BE2C (cell line): ENCODE measurements around the gene RPS18.

Experiments used
- DNase-seq: peaks from one replicate; pipeline ENCODE4 v3.0.0-alpha.2; 2020
- H3K27me3 ChIP-seq: fragments of 250-450 bp; sonication (Bioruptor Pico); 2 replicates; pipeline ENCODE4 v1.5.1; 2020; ENCODE audit warnings: mild to moderate bottlenecking
- H3K36me3 ChIP-seq: fragments of 250-450 bp; sonication (Bioruptor Pico); 2 replicates; pipeline ENCODE4 v1.5.1; 2020; ENCODE audit warnings: mild to moderate bottlenecking
- H3K4me1 ChIP-seq: fragments of 250-450 bp; sonication (Bioruptor Pico); 2 replicates; pipeline ENCODE4 v1.5.1; 2020
- H3K4me3 ChIP-seq: 2 replicates; pipeline ENCODE4 v1.5.1; 2011; ENCODE audit warnings: low read depth, low read length
- H3K9me3 ChIP-seq: fragments of 250-450 bp; sonication (Bioruptor Pico); 2 replicates; pipeline ENCODE4 v1.5.1; 2020
- TF ChIP-seq, protein P1 (sequence below): IDR thresholded peaks from 2 replicates; pipeline ENCODE4 v1.5.1; 2012; ENCODE audit warnings: mild to moderate bottlenecking, low read depth, low read length

The RPS18 gene

DNA sequence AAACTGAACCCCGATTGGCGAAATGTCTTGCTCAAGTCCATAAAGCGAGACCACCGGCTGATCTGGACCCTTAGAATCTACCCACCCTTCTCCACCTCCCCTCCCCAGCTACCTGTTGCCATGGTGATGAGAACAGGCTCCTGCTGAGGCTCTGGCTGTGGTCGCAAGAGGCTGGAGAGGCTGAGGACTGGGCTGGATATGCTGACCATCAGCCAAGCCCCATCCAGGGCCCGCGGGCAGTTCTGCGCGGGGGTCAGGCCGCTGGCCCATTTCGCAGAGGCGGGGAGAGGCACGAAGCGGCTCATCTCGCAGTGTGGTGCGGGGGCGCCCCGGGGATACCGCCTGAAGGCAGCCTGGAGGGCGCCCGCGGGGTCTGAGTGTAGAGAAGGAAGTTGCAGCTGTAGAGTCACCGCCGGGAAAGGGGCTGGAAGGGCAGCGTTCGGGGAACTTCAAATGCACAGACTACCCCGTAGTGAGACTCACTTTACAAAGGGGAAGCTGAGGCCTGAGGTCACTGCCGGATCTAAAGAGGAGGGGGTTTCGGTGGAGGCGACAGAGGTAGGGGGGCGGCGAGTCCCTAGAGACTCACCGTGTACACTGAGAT lies 41.3 kb downstream of the RPS18 start:
- Histone ChIP-seq H3K36me3 (no peaks in the 10 kb centered on the region), H3K9me3 (no peaks in the 10 kb centered on the region), H3K4me3 (peak overlapping the region; percentile 91), H3K4me1 (peaks cover 3% of the 10 kb centered on the region; the same call in 1 of the 2 replicates), H3K27me3 (no peaks in the 10 kb centered on the region)
- DNase-seq, result peak; percentile 39
- TF ChIP-seq, protein P1, sequence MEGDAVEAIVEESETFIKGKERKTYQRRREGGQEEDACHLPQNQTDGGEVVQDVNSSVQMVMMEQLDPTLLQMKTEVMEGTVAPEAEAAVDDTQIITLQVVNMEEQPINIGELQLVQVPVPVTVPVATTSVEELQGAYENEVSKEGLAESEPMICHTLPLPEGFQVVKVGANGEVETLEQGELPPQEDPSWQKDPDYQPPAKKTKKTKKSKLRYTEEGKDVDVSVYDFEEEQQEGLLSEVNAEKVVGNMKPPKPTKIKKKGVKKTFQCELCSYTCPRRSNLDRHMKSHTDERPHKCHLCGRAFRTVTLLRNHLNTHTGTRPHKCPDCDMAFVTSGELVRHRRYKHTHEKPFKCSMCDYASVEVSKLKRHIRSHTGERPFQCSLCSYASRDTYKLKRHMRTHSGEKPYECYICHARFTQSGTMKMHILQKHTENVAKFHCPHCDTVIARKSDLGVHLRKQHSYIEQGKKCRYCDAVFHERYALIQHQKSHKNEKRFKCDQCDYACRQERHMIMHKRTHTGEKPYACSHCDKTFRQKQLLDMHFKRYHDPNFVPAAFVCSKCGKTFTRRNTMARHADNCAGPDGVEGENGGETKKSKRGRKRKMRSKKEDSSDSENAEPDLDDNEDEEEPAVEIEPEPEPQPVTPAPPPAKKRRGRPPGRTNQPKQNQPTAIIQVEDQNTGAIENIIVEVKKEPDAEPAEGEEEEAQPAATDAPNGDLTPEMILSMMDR, result no peak

GRCh38 chr6:33313709-33314514 lies 42.0 kb downstream of the RPS18 start, which contains the start of gene TAPBP:
TAPBP (minus strand) TSS chr6:33314078; CDS start chr6:33314041, 37 bp downstream.
- no peaks in the 10 kb centered on the region for H3K27me3 ChIP-seq
- peak; percentile 62 for DNase-seq
- peaks cover 4% of the 10 kb centered on the region for H3K36me3 ChIP-seq
- TF ChIP-seq, protein P1, result no peak
- peaks cover 3% of the 10 kb centered on the region; the same call in 1 of the 2 replicates for H3K4me1 ChIP-seq
- H3K9me3 ChIP-seq, result no peaks in the 10 kb centered on the region
- peak within 1 kb of the TSS; percentile 91 for H3K4me3 ChIP-seq

- no peaks in the 10 kb centered on the region for H3K27me3 ChIP-seq
- peaks cover 10% of the 10 kb centered on the region for H3K36me3 ChIP-seq
- DNase-seq, result no peak
- H3K9me3 ChIP-seq, result no peaks in the 10 kb centered on the region
- TF ChIP-seq, protein P1, result no peak
- H3K4me3 ChIP-seq, result peak overlapping the region; percentile 91
- peaks cover 3% of the 10 kb centered on the region; the same call in 1 of the 2 replicates for H3K4me1 ChIP-seq
Observed at GRCh38 chr6:33314515-33314942, 42.7 kb downstream of the RPS18 start.

- Histone ChIP-seq H3K9me3 (no peaks in the 10 kb centered on the region), H3K36me3 (peaks cover 17% of the 10 kb centered on the region), H3K27me3 (no peaks in the 10 kb centered on the region), H3K4me1 (peaks cover 3% of the 10 kb centered on the region; the same call in 1 of the 2 replicates), H3K4me3 (no peak overlapping the region)
- TF ChIP-seq, protein P1, result no peak
- no peak for DNase-seq
Observed at GRCh38 chr6:33314943-33315792, 43.3 kb downstream of the RPS18 start.

DNA sequence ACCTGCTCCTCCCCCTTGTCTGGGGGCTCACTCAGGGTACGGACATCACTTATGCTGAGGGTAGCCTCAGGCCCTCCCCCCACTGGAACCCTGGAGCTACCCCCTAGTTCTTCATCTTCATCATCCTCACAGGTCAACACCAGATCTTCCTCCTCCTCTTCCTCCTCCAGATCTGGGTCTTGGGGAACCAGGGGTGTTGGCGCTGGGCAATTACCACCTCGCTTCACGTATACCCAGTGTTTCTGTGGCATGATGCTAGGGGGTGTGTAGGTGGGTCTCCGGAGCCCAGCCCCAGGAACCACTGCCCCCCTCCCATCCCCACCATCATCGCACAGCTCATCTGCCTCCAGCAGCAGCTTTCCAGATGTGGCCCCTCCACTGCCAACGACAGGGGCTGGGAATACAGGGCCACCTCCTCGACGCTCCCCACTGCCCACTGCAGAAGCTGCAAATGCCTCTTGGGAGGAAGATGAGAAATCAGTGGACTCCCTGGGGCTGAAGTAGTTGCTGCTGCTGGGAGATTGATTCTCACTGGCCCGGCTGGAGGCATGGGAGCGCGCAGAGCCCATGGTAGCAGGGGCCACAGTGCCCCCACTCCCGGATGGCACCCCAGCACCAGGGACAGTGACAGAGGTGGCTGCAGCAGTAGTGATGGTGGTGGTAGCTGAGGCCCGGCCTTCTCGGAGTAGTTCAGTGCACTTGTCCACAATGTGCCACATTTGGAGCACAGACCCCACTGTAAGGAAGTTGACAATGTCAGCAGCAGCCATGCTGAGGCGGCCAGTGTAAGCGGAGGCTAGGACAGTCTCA lies 44.1 kb downstream of the RPS18 start:
- H3K4me3 ChIP-seq, result no peak overlapping the region
- peaks cover 25% of the 10 kb centered on the region for H3K36me3 ChIP-seq
- TF ChIP-seq, protein P1, result no peak
- no peaks in the 10 kb centered on the region for H3K27me3 ChIP-seq
- no peak for DNase-seq
- H3K9me3 ChIP-seq, result no peaks in the 10 kb centered on the region
- peaks cover 3% of the 10 kb centered on the region; the same call in 1 of the 2 replicates for H3K4me1 ChIP-seq
